GM23338 (cell line): ENCODE measurements around the gene CREB3L2. TPM values are rescaled to one million over a fixed set of nuclear protein-coding genes. Genes with fewer than 3 reads are reported as not detected.

ENCODE experiments used
- ATAC-seq: fragments of 200-7000 bp; cut with Tn5 transposase; 3 replicates; pipeline ENCODE4 v1.9.1; 2020
- DNase-seq: peaks from one replicate; pipeline ENCODE4 v3.0.0-alpha.2; 2015; ENCODE audit warnings: low spot score
- H2AFZ ChIP-seq: fragments of 200-600 bp; sonication (generic); 2 replicates; pipeline ENCODE4 v1.8.0; 2016; ENCODE audit warnings: antibody characterized with exemption, mild to moderate bottlenecking, moderate library complexity
- H3F3A ChIP-seq: fragments of 200-600 bp; sonication (generic); replicated peaks from 2 replicates; pipeline ENCODE4 v1.8.0; 2017; ENCODE audit warnings: antibody characterized with exemption, mixed run types, low read depth
- H3K27ac ChIP-seq: fragments of 200-600 bp; sonication (generic); 2 replicates; pipeline ENCODE4 v1.6.1; 2016; ENCODE audit warnings: low read depth
- H3K27me3 ChIP-seq: fragments of 200-600 bp; sonication (generic); 2 replicates; pipeline ENCODE4 v1.8.0; 2016; ENCODE audit warnings: mild to moderate bottlenecking, mixed run types, moderate library complexity; ENCODE audit not compliant: insufficient read depth
- H3K36me3 ChIP-seq: fragments of 200-600 bp; sonication (generic); 2 replicates; pipeline ENCODE4 v1.8.0; 2016; ENCODE audit warnings: mild to moderate bottlenecking; ENCODE audit not compliant: insufficient read depth
- H3K4me1 ChIP-seq: fragments of 200-600 bp; sonication (generic); 2 replicates; pipeline ENCODE4 v1.8.0; 2016; ENCODE audit warnings: mild to moderate bottlenecking, moderate library complexity; ENCODE audit not compliant: insufficient read depth
- H3K4me2 ChIP-seq: fragments of 200-600 bp; sonication (generic); 2 replicates; pipeline ENCODE4 v1.7.1; 2017; ENCODE audit warnings: mixed run types
- H3K4me3 ChIP-seq: fragments of 200-600 bp; sonication (generic); 2 replicates; pipeline ENCODE4 v1.6.1; 2016; ENCODE audit warnings: mixed run types
- H3K79me2 ChIP-seq: fragments of 200-600 bp; sonication (generic); replicated peaks from 2 replicates; pipeline ENCODE4 v1.8.0; 2017; ENCODE audit warnings: mild to moderate bottlenecking; ENCODE audit not compliant: insufficient read depth
- H3K9me2 ChIP-seq: fragments of 200-600 bp; sonication (generic); 2 replicates; pipeline ENCODE4 v1.8.0; 2017; ENCODE audit not compliant: insufficient read depth
- H4K20me1 ChIP-seq: fragments of 200-600 bp; sonication (generic); replicated peaks from 2 replicates; pipeline ENCODE4 v1.8.0; 2017; ENCODE audit warnings: mild to moderate bottlenecking; ENCODE audit not compliant: insufficient read depth
- H3K27ac Mint-ChIP-seq: 2 replicates; pipeline ENCODE4 v1.8.0; 2020; ENCODE audit warnings: inconsistent platforms, mild to moderate bottlenecking, moderate library complexity, mixed read lengths
- H3K27me3 Mint-ChIP-seq: 3 replicates; pipeline ENCODE4 v1.8.0; 2022; ENCODE audit warnings: low read depth, mild to moderate bottlenecking, moderate library complexity, mixed read lengths, inconsistent platforms; ENCODE audit not compliant: insufficient read depth, poor library complexity
- H3K36me3 Mint-ChIP-seq: 3 replicates; pipeline ENCODE4 v1.8.0; 2021; ENCODE audit warnings: low read depth, mild to moderate bottlenecking, inconsistent platforms, moderate library complexity, mixed read lengths
- H3K4me1 Mint-ChIP-seq: 3 replicates; pipeline ENCODE4 v1.8.0; 2020; ENCODE audit warnings: mild to moderate bottlenecking, inconsistent platforms, mixed read lengths
- H3K4me3 Mint-ChIP-seq: 3 replicates; pipeline ENCODE4 v1.8.0; 2021; ENCODE audit warnings: moderate library complexity, mild to moderate bottlenecking, inconsistent platforms, mixed read lengths
- H3K9me3 Mint-ChIP-seq: 3 replicates; pipeline ENCODE4 v1.8.0; 2020; ENCODE audit warnings: moderate library complexity, mild to moderate bottlenecking, inconsistent platforms, mixed read lengths
- EZH2phosphoT487 ChIP-seq: fragments of 200-600 bp; sonication (generic); IDR thresholded peaks from one replicate; pipeline ENCODE4 v1.8.1; 2018; ENCODE audit warnings: antibody characterized with exemption; ENCODE audit not compliant: unreplicated experiment
- JUNB ChIP-seq: IDR thresholded peaks from one replicate; pipeline ENCODE4 v1.6.1; 2016; ENCODE audit warnings: antibody characterized with exemption; ENCODE audit not compliant: unreplicated experiment
- NANOG ChIP-seq: IDR thresholded peaks from 2 replicates; pipeline ENCODE4 v1.6.1; 2016; ENCODE audit warnings: antibody characterized with exemption, borderline replicate concordance
- ZNF462 ChIP-seq: fragments of 250-450 bp; sonication (Bioruptor Pico); IDR thresholded peaks from 2 replicates; pipeline ENCODE4 v1.5.0; 2020; ENCODE audit warnings: mild to moderate bottlenecking, moderate library complexity
- polyA plus RNA-seq: library from polyadenylated mRNA; unstranded; fragments of >200 nt; fragmentation: Nextera tagmentation; extraction: Ambion mirVana; gene quantifications from 2 replicates; pipeline ENCODE4 v1.2.1, GENCODE V29; 2016
- total RNA-seq: library from RNA; depleted of rRNA; stranded (reverse); fragments of >200 nt; shearing (Covaris generic); gene quantifications from 2 replicates; pipeline ENCODE4 v1.2.3, GENCODE V29; 2014
- TF ChIP-seq, protein P1 (sequence below): IDR thresholded peaks from 2 replicates; pipeline ENCODE4 v1.6.1; 2016; ENCODE audit warnings: antibody characterized with exemption

CREB3L2 gene
- total and polyA plus RNA-seq, 2 experiments from 2014 or later, result 14.5 to 27.1 TPM

GRCh38 chr7:138029126-138029525 is 27.2 kb upstream of the CREB3L2 start (continued):
- no peak for TF ChIP-seq ZNF462 (CRISPR knock-in tag)

DNA sequence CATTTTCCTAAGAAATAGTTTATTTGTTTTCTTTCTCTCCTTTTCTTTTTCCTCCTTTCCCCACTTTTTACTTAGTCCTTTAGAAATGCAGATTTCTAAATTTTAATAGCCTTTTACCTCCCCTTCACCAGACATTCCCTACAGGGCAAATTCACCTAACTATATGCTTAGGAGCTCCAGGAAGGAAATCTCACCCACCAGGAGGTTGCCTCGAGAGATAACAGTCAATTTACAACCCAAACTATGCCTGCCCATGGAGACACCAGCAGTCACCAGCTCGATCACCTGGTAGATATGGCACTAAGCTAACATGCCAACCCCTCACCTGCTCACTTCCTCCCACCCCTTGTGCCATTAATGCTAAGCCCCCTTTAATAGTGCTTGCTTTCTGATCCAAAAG is 25.2 kb upstream of the CREB3L2 start:
- H3K36me3 Mint-ChIP-seq, result peaks cover 50% of the 10 kb centered on the region
- H3K9me2 ChIP-seq, result 0 out of 2 replicates have a peak, but pooled peaks cover 4% of the 10 kb centered on the region
- H3F3A ChIP-seq, result no peaks in the 10 kb centered on the region; the same call in 1 of the 2 replicates
- peaks cover 25% of the 10 kb centered on the region for H3K4me1 Mint-ChIP-seq
- peaks cover 5% of the 10 kb centered on the region for H3K27me3 Mint-ChIP-seq
- H3K79me2 ChIP-seq, result no peaks in the 10 kb centered on the region
- H3K4me3 Mint-ChIP-seq, result no peak overlapping the region
- peak overlapping the region; percentile 33 for H3K27ac ChIP-seq
- H3K27me3 ChIP-seq, result no peaks in the 10 kb centered on the region
- H4K20me1 ChIP-seq, result no peaks in the 10 kb centered on the region
- H3K4me1 ChIP-seq, result peaks cover 41% of the 10 kb centered on the region
- no peak overlapping the region for H3K4me3 ChIP-seq
- no peak overlapping the region for H3K27ac Mint-ChIP-seq
- TF ChIP-seq NANOG (peak; percentile 34; the same call in 1 of the 2 replicates), EZH2phosphoT487 (no peak), JUNB (no peak)
- TF ChIP-seq, protein P1, sequence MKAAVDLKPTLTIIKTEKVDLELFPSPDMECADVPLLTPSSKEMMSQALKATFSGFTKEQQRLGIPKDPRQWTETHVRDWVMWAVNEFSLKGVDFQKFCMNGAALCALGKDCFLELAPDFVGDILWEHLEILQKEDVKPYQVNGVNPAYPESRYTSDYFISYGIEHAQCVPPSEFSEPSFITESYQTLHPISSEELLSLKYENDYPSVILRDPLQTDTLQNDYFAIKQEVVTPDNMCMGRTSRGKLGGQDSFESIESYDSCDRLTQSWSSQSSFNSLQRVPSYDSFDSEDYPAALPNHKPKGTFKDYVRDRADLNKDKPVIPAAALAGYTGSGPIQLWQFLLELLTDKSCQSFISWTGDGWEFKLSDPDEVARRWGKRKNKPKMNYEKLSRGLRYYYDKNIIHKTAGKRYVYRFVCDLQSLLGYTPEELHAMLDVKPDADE, result peak; percentile 47; the same call in 1 of the 2 replicates
- peaks cover 47% of the 10 kb centered on the region for H3K9me3 Mint-ChIP-seq
- peaks cover 4% of the 10 kb centered on the region; the same call in 1 of the 2 replicates for H3K36me3 ChIP-seq
- DNase-seq, result no peak
- H2AFZ ChIP-seq, result no peak overlapping the region
- peak; percentile 28; the same call in 1 of the 3 replicates for ATAC-seq
- H3K4me2 ChIP-seq, result peak overlapping the region; percentile 50
